GM12801 (cell line): ENCODE data around the gene PMM1.

Experiments
- TF ChIP-seq, protein P1 (sequence below): IDR thresholded peaks from one replicate; pipeline ENCODE4 v1.5.1; 2011; ENCODE audit warnings: control low read depth; ENCODE audit not compliant: insufficient read length; ENCODE audit errors: extremely low read depth

PMM1 gene

DNA sequence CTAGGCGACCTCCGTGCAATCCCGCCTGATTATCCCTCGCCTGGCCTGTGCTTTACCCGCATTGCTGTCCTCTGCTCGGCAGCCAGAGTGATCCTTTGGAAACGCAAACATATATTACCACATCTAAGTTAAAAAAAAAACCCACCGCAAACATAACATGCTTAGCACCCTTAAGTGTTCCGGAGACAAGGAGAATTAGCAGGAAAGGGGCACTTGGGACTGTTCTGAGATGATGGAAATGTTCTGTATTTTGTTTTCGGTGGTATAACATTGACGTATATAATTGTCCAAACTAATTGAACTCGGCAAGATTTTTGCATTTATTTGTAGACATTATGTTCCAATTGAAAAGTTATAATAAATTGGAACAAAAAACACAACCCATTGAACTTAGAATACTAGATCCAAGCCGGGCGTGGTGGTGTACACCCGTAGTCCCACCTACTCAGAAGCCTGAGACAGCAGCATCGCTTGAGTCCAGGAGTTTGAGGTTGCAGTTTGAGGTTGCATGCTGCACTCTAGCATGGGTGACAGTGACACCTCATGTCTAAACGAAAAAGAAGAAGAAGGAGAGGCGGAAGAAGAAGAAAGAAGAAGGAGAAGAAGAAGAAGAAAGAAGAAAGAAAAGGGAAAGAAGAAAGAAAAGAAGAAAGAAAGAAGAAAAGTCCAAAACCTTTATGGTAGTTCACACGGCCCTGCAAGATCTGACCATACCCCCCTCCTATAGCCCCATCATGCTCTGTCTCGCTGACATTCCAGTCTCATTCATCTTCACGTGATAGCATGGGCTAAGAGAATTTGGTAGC, 44.8 kb downstream of the PMM1 start:
- TF ChIP-seq, protein P1, sequence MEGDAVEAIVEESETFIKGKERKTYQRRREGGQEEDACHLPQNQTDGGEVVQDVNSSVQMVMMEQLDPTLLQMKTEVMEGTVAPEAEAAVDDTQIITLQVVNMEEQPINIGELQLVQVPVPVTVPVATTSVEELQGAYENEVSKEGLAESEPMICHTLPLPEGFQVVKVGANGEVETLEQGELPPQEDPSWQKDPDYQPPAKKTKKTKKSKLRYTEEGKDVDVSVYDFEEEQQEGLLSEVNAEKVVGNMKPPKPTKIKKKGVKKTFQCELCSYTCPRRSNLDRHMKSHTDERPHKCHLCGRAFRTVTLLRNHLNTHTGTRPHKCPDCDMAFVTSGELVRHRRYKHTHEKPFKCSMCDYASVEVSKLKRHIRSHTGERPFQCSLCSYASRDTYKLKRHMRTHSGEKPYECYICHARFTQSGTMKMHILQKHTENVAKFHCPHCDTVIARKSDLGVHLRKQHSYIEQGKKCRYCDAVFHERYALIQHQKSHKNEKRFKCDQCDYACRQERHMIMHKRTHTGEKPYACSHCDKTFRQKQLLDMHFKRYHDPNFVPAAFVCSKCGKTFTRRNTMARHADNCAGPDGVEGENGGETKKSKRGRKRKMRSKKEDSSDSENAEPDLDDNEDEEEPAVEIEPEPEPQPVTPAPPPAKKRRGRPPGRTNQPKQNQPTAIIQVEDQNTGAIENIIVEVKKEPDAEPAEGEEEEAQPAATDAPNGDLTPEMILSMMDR, result no peak

DNA sequence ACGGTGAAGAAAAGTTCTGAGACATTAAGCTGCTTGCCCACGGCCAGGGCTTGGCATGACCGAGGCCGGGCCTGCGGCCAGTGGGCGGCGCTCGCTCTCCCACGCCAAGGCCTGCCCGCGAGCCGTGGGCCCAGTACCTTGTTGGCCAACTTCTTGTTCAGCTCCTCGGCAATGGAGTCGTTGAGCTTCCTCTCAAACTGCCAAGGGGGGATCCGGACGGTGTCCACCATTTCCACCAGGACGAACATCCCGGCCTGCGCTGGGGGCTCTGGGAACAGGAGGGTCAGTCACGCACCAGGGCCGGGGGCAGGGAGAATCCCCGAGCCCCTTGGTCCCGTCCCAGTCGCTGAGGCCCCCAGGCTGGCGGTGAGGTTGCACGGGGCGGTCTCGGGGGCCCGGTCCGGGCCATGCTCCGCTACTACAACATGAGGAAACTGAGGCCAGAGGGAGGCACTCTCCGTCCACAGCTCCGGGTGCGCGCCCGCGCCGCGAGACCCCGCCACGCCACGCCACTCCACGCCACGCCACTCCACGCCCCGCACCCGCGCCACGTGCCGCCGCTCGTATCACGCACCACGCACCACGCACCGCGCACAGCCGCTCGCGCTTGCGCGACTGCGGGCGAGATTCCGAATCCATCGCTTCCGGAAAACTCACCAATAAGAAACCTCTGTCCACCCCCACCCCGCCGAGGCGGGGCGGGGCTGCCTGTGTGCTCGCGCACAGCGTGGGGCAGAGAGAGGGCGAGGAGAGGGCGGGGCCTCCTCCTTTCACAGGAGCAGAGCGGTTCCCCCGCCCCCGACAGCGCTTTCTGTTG, 45.6 kb downstream of the PMM1 start, which contains the start of gene POLR3H:
TSS of gene POLR3H (minus strand) at position 617 of the 817 bp plus-strand sequence. CDS start at position 248, 369 bp downstream.
- TF ChIP-seq, protein P1, result no peak

DNA sequence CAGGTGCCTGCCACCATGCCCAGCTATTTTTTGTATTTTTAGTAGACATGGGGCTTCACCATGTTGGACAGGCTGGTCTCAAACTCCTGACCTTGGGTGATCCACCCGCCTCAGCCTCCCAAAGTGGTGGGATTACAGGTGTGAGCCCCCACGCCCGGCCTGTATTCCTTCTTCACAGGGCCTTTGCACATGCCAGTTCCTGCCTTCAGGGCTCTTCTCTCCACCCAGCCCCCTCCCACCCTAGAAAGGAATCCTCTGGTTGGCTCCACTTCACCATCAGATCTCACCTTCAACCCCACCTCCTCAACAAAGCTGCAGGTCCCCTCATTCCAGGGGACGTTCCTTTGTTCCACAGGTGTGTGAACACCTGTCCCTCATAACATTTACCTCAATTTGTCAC, 47.4 kb downstream of the PMM1 start:
- TF ChIP-seq, protein P1, result no peak

DNA sequence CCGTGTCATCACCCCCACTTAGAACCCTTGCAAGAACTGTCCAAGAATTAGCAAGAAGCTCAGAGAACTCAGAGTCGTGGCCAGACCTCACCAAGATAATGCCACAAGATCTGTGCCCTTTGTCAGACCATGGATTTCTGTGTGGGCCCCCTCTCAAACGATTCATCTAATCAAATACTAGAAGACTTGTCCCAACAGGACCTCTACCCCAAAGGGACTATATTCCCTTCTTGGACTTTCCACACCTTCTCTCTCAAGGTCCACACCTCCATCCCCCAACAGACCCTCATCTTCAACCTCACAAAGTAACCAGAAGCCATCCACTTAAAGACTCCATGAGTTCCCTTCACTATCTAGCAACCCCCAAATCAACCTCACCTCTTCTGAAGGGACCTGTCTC, 48.2 kb downstream of the PMM1 start:
- TF ChIP-seq, protein P1, result no peak

DNA sequence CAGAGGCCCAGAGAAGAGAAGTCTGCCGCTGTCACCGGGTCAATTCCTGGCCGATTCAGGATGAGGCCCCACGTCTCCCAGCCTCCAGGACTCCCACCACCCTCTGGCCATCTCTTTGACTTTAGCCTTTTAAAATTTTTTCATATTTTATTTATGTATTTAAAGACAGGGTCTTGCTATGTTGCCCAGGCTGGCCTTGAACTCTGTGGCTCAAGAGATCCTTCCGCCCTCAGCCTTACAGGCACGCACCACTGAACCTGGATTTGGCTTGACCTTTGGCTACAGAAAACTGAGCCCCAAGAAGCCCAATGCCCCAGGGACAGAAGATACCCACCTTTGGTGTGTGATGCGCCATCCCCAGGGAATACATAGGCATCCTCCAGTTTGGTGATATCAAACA, 49.3 kb downstream of the PMM1 start:
- TF ChIP-seq, protein P1, result no peak

DNA sequence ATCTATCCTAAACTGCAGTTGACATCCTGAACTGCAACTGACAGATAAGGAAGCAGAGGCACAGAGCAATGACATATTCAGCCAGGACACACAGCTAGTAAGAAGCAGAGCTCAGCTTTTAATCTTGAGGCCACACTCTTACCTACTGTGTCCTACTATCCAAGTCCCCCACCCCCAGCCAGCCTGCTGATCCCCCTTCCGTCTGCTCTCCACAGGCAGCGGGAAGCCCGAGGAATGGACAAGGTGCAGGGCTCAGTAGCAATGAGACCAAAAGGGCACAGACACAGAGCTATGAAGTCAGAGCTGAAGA, 49.7 kb downstream of the PMM1 start:
- TF ChIP-seq, protein P1, result no peak

DNA sequence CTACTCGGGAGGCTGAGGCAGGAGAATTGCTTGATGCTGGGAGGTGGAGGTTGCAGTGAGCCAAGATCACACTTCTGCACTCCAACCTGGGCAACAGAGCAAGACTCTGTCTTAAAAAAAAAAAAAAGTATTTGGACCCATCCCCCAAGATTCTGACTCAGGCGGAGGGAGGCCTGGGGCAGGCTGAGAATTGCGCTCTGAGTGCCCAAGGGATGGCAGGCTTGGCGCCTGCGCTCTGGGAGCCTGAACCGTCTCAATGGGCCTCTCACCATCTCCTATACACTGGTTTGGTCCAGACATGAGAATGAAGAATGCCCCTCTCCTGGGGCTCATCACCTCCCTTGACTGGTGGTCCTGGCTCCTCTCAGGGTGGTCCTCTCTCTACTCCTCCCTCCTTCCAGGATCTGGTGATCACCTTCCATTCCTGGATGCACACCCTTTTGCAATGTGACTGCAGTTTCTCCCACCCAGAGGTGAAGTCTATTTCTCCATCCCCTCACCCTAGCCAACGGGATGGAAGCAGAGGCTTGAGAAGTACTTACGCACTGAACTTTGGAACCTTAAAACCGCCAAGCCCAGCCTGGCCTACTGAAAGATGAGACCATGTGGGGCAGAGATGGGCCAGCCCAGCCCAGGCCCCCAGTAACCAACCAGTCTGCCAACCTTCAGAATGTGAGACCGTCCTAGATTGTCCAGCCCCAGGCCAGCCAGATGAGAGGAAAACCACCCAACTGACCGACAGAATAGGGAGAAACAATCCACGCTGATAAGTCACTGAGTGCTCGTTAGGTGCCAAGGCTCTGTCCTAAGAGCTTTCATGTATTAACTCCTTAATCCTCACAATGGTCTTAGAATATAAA, 50.3 kb downstream of the PMM1 start:
- TF ChIP-seq, protein P1, result no peak
